Measurements from ENCODE around the gene PLA1A. TPM values are rescaled to one million over a fixed set of nuclear protein-coding genes. Genes with fewer than 3 reads are reported as not detected.
"Not testable (repeated sequence)": the region's sequence is repeated elsewhere in the genome, so short reads cannot be mapped to it uniquely, and the experiment has no call there.

Gene PLA1A
- total and polyA plus RNA-seq, 2 donors (not counting 1 experiment from before 2014, with no cell fraction given) = 0.27 to 0.28 TPM

- no peak overlapping the region for H3K9ac ChIP-seq (ENCODE audit: low read length)
- no peak for ATAC-seq (ENCODE audit: low read depth)
- no peak overlapping the region for H3K4me3 ChIP-seq (ENCODE audit: control extremely low read depth in 1 of 5, extremely low read depth in 1 of 5, insufficient read depth in 1 of 5, low read depth in 2 of 5, low read length in 4 of 5)
- H3K27me3 ChIP-seq (replicated peaks in 1 of 4; ENCODE audit: control extremely low read depth in 1 of 4, control insufficient read depth in 3 of 4, insufficient read depth in 4 of 4, low read length in 3 of 4) = no peaks in the 10 kb centered on the region
- Mint-ChIP-seq H3K27me3 (no peaks in the 10 kb centered on the region), H3K9me3 (ENCODE audit: insufficient read depth) (no peaks in the 10 kb centered on the region), H3K4me1 (peaks cover 40% of the 10 kb centered on the region), H3K4me3 (no peak overlapping the region), H3K27ac (no peak overlapping the region)
- TF ChIP-seq EZH2 (IDR thresholded peaks at IDR 0.05; ENCODE audit: borderline replicate concordance, insufficient read depth, low read depth, low read length, poor library complexity, severe bottlenecking) (no peak), CTCF (IDR thresholded peaks at IDR 0.05) (no peak)
- CTCF ChIA-PET = no interaction called here
- H3K79me2 ChIP-seq (ENCODE audit: control insufficient read depth, insufficient read depth, low read length) = no peaks in the 10 kb centered on the region
- H3K4me1 ChIP-seq (ENCODE audit: control insufficient read depth in 2 of 2, insufficient read depth in 2 of 2, low read length in 2 of 2) = peaks cover 24 to 25% of the 10 kb centered on the region in 2 donors
- H2AFZ ChIP-seq (ENCODE audit: insufficient read depth, low read depth, low read length, poor library complexity, severe bottlenecking) = no peak overlapping the region
- H4K20me1 ChIP-seq (ENCODE audit: control insufficient read depth, insufficient read depth, low read length, poor library complexity, severe bottlenecking) = no peaks in the 10 kb centered on the region
- DNase-seq = no peak
- peaks cover 0 to 3% of the 10 kb centered on the region in 2 experiments for H3K36me3 ChIP-seq (replicated peaks in 1 of 2; ENCODE audit: control extremely low read depth in 1 of 2, control insufficient read depth in 1 of 2, extremely low read depth in 1 of 2, insufficient read depth in 2 of 2, low read length in 1 of 2)
- 70% methylated on average over 1 of the region's 1 CpG for WGBS (ENCODE audit: insufficient coverage)
- H3K9me3 ChIP-seq (ENCODE audit: control extremely low read depth in 1 of 3, control insufficient read depth in 2 of 3, insufficient read depth in 1 of 3, low read length in 2 of 3) = peaks cover 0 to 5% (median 4%) of the 10 kb centered on the region in 3 donors
- no peak overlapping the region for H3K4me2 ChIP-seq (replicated peaks; ENCODE audit: low read depth, low read length, poor library complexity, severe bottlenecking)
- POLR2A ChIA-PET = no interaction called here
- no peak overlapping the region for H3K27ac ChIP-seq (ENCODE audit: low read length in 2 of 2)
- intact Hi-C loops (cut with micrococcal nuclease) = no loop called here
Observed at GRCh38 chr3:119592861-119593260, 4.8 kb upstream of the PLA1A start.

- intact Hi-C loops (cut with micrococcal nuclease) = no loop called here
- no peak overlapping the region for H3K27ac ChIP-seq (ENCODE audit: low read length in 2 of 2)
- H2AFZ ChIP-seq (ENCODE audit: insufficient read depth, low read depth, low read length, poor library complexity, severe bottlenecking) = no peak overlapping the region
- no peak overlapping the region for H3K4me3 Mint-ChIP-seq
- TF ChIP-seq CTCF (IDR thresholded peaks at IDR 0.05) (no peak), EZH2 (IDR thresholded peaks at IDR 0.05; ENCODE audit: borderline replicate concordance, insufficient read depth, low read depth, low read length, poor library complexity, severe bottlenecking) (no peak)
- H3K27me3 Mint-ChIP-seq = no peaks in the 10 kb centered on the region
- H3K36me3 ChIP-seq (replicated peaks in 1 of 2; ENCODE audit: control extremely low read depth in 1 of 2, control insufficient read depth in 1 of 2, extremely low read depth in 1 of 2, insufficient read depth in 2 of 2, low read length in 1 of 2) = peaks cover 0 to 3% of the 10 kb centered on the region in 2 experiments
- H3K4me1 Mint-ChIP-seq = peaks cover 38% of the 10 kb centered on the region
- no peak overlapping the region for H3K27ac Mint-ChIP-seq
- H3K79me2 ChIP-seq (ENCODE audit: control insufficient read depth, insufficient read depth, low read length) = no peaks in the 10 kb centered on the region
- ChIA-PET POLR2A (no interaction called here), CTCF (no interaction called here)
- WGBS (ENCODE audit: insufficient coverage) = 83% methylated on average over 4 of the region's 5 CpGs
- no peaks in the 10 kb centered on the region for H3K9me3 Mint-ChIP-seq (ENCODE audit: insufficient read depth)
- no peaks in the 10 kb centered on the region for H3K27me3 ChIP-seq (replicated peaks in 1 of 4; ENCODE audit: control extremely low read depth in 1 of 4, control insufficient read depth in 3 of 4, insufficient read depth in 4 of 4, low read length in 3 of 4)
- H3K4me2 ChIP-seq (replicated peaks; ENCODE audit: low read depth, low read length, poor library complexity, severe bottlenecking) = no peak overlapping the region
- H3K4me3 ChIP-seq (ENCODE audit: control extremely low read depth in 1 of 5, extremely low read depth in 1 of 5, insufficient read depth in 1 of 5, low read depth in 2 of 5, low read length in 4 of 5) = no peak overlapping the region
- peaks cover 12 to 13% of the 10 kb centered on the region in 2 donors for H3K4me1 ChIP-seq (ENCODE audit: control insufficient read depth in 2 of 2, insufficient read depth in 2 of 2, low read length in 2 of 2)
- ATAC-seq (ENCODE audit: low read depth) (no peak), DNase-seq (no peak)
- H3K9ac ChIP-seq (ENCODE audit: low read length) = no peak overlapping the region
- peaks cover 0 to 5% (median 4%) of the 10 kb centered on the region in 3 donors for H3K9me3 ChIP-seq (ENCODE audit: control extremely low read depth in 1 of 3, control insufficient read depth in 2 of 3, insufficient read depth in 1 of 3, low read length in 2 of 3)
- no peaks in the 10 kb centered on the region for H4K20me1 ChIP-seq (ENCODE audit: control insufficient read depth, insufficient read depth, low read length, poor library complexity, severe bottlenecking)
Observed at GRCh38 chr3:119594066-119594465, 3.6 kb upstream of the PLA1A start.

- CTCF ChIA-PET, POLR2A ChIA-PET: not testable (repeated sequence)
- WGBS (ENCODE audit: insufficient coverage) = no CpG with 5 or more reads among the region's 1 CpG
Observed at GRCh38 chr3:119594929-119595328, 2.8 kb upstream of the PLA1A start.

More at GRCh38 chr3:119594929-119595328, 2.8 kb upstream of the PLA1A start:
- not testable (repeated sequence) for H3K27ac ChIP-seq (ENCODE audit: low read length in 2 of 2); H3K9ac ChIP-seq (ENCODE audit: low read length); H3K9me3 ChIP-seq (ENCODE audit: control extremely low read depth in 1 of 3, control insufficient read depth in 2 of 3, insufficient read depth in 1 of 3, low read length in 2 of 3); H3K4me3 ChIP-seq (ENCODE audit: control extremely low read depth in 1 of 5, extremely low read depth in 1 of 5, insufficient read depth in 1 of 5, low read depth in 2 of 5, low read length in 4 of 5); H3K36me3 ChIP-seq (replicated peaks in 1 of 2; ENCODE audit: control extremely low read depth in 1 of 2, control insufficient read depth in 1 of 2, extremely low read depth in 1 of 2, insufficient read depth in 2 of 2, low read length in 1 of 2); H2AFZ ChIP-seq (ENCODE audit: insufficient read depth, low read depth, low read length, poor library complexity, severe bottlenecking); DNase-seq; H3K9me3 Mint-ChIP-seq (ENCODE audit: insufficient read depth); H3K27me3 Mint-ChIP-seq; ATAC-seq (ENCODE audit: low read depth); H3K79me2 ChIP-seq (ENCODE audit: control insufficient read depth, insufficient read depth, low read length); H3K4me3 Mint-ChIP-seq; H4K20me1 ChIP-seq (ENCODE audit: control insufficient read depth, insufficient read depth, low read length, poor library complexity, severe bottlenecking); H3K27ac Mint-ChIP-seq; H3K4me2 ChIP-seq (replicated peaks; ENCODE audit: low read depth, low read length, poor library complexity, severe bottlenecking); H3K27me3 ChIP-seq (replicated peaks in 1 of 4; ENCODE audit: control extremely low read depth in 1 of 4, control insufficient read depth in 3 of 4, insufficient read depth in 4 of 4, low read length in 3 of 4)
- peaks cover 7 to 11% of the 10 kb centered on the region in 2 donors for H3K4me1 ChIP-seq (ENCODE audit: control insufficient read depth in 2 of 2, insufficient read depth in 2 of 2, low read length in 2 of 2)
- H3K4me1 Mint-ChIP-seq = peaks cover 32% of the 10 kb centered on the region
- intact Hi-C loops (cut with micrococcal nuclease) = loop anchor here (5.0 kb wide), 1 partner anchor 38 kb away; the partner anchor contains the start of gene CD80
